GM18502 (cell line): Measurements from ENCODE around the gene ASB1.

ENCODE experiments used
- ATAC-seq: cut with Tn5 transposase; IDR thresholded peaks from one replicate; pipeline ENCODE4 v1.9.1; 2021; ENCODE audit warnings: mild to moderate bottlenecking; ENCODE audit not compliant: unreplicated experiment, poor library complexity

The ASB1 gene

DNA sequence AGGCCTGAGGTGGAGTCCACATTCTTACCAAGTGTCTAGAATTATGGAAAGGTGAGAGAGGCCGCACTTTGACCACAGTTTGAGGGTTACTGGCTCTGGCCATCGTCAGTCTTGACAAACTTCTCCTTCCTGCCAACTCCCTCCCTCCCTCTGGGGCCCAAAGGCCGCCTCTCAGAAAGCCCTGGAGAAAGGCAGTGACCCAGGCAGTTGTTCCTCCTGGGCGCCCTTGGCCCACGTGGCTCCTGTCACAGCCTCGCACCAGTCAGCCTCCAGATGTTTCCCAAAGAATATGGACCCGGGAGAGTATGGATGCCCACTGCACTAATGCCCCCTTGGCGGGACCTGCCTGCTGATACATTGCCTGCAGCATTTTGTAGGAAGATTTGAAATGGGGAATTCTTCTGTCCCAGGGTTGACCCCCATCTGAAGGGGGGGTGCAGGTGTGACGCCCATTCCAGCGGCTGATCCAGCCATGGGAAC lies 61.7 kb downstream of the ASB1 start:
- ATAC-seq: no peak

GRCh38 chr2:238489431-238489830 lies 62.7 kb downstream of the ASB1 start:
- no peak for ATAC-seq

DNA sequence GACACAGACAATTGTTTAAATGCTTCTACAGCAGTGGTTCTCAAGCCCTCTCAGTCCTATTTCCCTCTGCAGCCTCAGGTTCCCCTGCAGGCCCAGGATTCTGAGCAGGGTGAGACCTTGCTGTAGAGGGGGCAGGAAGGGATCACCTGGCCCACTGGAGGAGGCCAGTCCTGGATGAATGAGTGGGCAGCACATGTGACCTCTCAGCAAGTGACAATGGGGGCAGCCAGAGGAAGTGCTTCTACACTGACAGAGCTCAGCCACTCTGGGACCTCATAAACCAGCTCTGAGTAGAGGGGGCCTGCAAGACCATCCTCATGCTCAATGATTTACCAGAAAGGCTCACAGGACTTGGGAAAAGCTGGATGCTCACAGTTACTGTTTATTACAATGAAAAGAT lies 63.2 kb downstream of the ASB1 start:
- no peak for ATAC-seq

DNA sequence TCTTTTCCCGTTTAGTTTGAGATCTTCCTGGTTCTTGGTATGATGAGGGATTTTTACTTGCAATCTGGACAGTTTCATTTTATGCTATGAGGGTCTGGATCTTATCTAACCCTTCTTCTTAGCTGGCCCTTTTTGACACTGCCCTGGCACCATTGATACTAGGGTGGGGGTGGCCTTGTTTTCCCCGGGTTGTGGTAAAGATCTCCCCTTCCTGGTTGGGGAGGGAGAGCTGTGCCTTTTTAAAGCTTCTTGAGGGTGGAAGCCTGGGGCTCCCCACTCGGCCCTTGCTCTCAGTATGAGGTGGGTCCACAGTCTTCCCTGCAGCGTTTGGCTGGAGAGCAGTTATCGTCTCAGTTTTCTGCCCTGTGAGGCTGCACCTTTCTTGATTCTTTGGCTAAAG lies 66.1 kb downstream of the ASB1 start:
- no peak for ATAC-seq

GRCh38 chr2:238493411-238493810 lies 66.7 kb downstream of the ASB1 start:
- ATAC-seq: no peak

- ATAC-seq: no peak
Observed at GRCh38 chr2:238493880-238494572, 67.3 kb downstream of the ASB1 start.

- no peak for ATAC-seq
Observed at GRCh38 chr2:238494573-238494961, 67.8 kb downstream of the ASB1 start.

GRCh38 chr2:238495422-238495821 lies 68.7 kb downstream of the ASB1 start:
- ATAC-seq: no peak

- ATAC-seq: no peak
Observed at GRCh38 chr2:238496756-238497609, 70.3 kb downstream of the ASB1 start.

- ATAC-seq: no peak
Observed at GRCh38 chr2:238497610-238498005, 70.9 kb downstream of the ASB1 start.

- ATAC-seq: no peak
Observed at GRCh38 chr2:238498188-238498587, 71.5 kb downstream of the ASB1 start.

- no peak for ATAC-seq
Observed at GRCh38 chr2:238498691-238499295, 72.1 kb downstream of the ASB1 start.

DNA sequence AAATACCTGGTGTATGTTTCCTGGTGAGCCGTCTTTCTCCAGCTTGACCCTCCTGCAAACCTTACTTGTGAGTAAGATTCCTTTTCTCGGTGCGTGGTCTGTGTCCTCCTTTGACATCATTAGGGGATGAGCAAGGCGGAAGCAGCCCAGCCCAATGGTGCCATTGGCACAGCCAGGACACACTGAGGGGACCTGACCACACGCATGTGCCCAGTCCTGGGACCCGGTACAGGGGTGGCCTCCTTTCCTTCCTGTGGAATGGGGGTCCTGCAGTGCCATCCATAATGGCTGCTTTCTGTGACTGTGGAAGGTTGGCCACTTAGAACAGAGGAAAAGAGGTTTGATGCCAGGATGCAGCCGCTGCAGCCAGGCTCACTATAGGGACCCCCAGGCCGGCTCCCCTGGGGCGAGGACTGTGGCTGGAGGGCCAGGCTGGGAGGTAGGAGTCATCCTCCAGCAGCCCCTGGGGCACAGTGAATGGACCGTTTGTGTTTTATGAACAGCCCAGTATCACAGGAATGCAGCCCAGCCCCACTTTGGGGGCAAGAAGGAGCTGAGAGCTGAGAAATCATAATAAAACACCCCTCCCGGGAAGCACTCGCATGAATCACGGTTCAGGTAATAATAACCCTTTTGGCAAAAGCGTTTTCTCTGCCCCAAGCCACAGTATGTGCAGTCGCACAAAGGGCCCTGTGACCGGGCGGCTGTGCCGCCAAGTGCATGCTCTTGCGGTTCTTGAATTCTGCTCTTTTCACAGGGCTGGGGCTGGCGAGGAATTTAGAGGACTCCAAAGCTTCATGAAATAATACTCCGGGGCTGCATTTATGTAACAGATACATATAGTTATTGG lies 73.2 kb downstream of the ASB1 start:
- no peak for ATAC-seq

DNA sequence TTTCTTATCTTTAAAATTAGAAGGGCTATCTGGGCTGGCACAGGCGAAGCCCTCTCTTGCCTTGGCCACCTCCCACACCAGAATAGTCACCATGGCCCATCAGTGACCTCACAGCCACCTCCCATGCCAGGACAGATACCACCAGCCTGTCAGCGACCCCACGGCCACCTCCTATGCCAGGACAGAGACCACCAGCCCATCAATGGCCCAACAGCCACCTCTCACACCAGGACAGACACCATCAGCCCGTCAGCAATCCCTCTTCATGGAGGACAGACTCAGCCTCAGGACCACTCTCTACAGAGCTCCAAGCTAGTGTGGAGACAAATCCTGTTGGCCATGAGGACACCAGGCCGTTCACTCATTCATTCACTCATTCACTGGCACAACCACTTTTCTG lies 74.6 kb downstream of the ASB1 start:
- ATAC-seq: no peak
